ENCODE data around the gene HAND1.
"Not testable (repeated sequence)": the region's sequence is repeated elsewhere in the genome, so short reads cannot be mapped to it uniquely, and the experiment has no call there.

HAND1 gene

DNA sequence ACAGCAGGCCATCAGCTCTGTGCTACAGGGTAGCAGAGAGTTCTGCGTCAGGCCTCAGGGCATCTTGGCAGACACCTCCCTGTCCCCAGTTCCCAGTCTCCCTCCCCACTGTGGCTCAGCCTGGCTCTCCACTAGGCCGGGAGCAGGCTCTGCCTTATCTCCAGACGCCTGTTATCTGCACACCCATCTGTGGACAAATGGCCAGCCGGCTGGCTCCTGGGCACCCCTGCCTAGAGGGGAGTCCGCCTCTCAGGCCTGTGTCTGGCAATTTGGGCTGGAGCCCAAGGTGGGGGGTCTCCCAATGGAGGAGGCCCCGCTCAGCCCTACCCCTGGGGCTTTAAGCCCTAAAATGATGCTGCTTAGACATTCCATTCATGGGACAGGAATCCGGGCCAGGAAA is 39.2 kb upstream of the HAND1 start:
- DNase-seq (ENCODE audit: extremely low read depth, low read depth): no peak
- H3K4me3 ChIP-seq (replicated peaks; ENCODE audit: low read depth, low read length): no peak overlapping the region
- TF ChIP-seq, protein P1, sequence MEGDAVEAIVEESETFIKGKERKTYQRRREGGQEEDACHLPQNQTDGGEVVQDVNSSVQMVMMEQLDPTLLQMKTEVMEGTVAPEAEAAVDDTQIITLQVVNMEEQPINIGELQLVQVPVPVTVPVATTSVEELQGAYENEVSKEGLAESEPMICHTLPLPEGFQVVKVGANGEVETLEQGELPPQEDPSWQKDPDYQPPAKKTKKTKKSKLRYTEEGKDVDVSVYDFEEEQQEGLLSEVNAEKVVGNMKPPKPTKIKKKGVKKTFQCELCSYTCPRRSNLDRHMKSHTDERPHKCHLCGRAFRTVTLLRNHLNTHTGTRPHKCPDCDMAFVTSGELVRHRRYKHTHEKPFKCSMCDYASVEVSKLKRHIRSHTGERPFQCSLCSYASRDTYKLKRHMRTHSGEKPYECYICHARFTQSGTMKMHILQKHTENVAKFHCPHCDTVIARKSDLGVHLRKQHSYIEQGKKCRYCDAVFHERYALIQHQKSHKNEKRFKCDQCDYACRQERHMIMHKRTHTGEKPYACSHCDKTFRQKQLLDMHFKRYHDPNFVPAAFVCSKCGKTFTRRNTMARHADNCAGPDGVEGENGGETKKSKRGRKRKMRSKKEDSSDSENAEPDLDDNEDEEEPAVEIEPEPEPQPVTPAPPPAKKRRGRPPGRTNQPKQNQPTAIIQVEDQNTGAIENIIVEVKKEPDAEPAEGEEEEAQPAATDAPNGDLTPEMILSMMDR (IDR thresholded peaks at IDR 0.05; ENCODE audit: low read depth, low read length, missing control alignments): no peak

- no peak overlapping the region for H3K4me3 ChIP-seq (replicated peaks; ENCODE audit: low read depth, low read length)
- no peak for DNase-seq (ENCODE audit: extremely low read depth, low read depth)
- TF ChIP-seq, protein P1 (IDR thresholded peaks at IDR 0.05; ENCODE audit: low read depth, low read length, missing control alignments): no peak
Observed at GRCh38 chr5:154516475-154516874, 38.4 kb upstream of the HAND1 start.

- not testable (repeated sequence) for H3K4me3 ChIP-seq (replicated peaks; ENCODE audit: low read depth, low read length); DNase-seq (ENCODE audit: extremely low read depth, low read depth)
Observed at GRCh38 chr5:154515488-154515887, 37.5 kb upstream of the HAND1 start.

GRCh38 chr5:154514331-154514730 is 36.3 kb upstream of the HAND1 start:
- TF ChIP-seq, protein P1 (IDR thresholded peaks at IDR 0.05; ENCODE audit: low read depth, low read length, missing control alignments): no peak
- H3K4me3 ChIP-seq (replicated peaks; ENCODE audit: low read depth, low read length): no peak overlapping the region

DNA sequence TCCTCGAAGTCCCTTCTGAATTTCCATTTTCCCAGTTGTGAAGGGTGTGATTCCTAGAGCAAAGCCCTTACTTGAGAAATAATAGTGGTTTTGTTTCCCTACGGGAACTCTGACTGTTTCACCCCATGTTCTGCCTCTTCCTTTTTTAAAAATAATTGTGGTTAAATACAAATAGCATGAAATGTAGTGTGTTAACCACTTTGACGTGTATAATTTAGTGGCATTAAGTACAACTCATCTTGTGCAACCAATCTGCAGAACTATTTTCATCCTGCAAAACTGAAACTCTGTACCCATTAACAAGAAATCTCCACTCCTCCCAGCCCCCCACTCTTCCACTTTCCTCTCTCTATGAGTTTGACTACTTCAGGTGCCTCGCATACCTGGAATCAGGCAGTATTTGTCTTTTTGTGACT is 35.6 kb upstream of the HAND1 start:
- H3K4me3 ChIP-seq (replicated peaks; ENCODE audit: low read depth, low read length): no peak overlapping the region
- DNase-seq (ENCODE audit: extremely low read depth, low read depth): no peak
- TF ChIP-seq, protein P1 (IDR thresholded peaks at IDR 0.05; ENCODE audit: low read depth, low read length, missing control alignments): no peak

More at GRCh38 chr5:154514331-154514730, 36.3 kb upstream of the HAND1 start:
- DNase-seq (ENCODE audit: extremely low read depth, low read depth): no peak

DNA sequence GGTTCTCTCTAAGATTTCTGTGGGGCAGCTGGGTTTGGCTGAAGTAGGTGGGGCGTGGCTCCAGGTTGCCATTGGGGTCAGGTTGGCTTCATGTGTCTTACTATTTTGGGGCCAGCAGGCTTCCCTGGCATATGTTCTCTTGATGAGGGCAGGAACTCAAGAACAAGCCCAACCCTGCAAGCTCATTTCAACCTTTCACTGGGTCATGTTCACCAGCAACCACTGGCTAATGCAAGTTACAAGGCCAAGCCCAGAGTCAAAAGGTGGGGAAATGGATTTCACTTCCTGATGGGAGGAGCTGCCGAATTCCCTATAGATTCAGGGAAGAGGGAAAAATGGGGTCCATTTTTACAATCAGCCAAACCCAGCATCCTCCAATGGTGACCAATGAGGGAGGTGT is 34.0 kb upstream of the HAND1 start:
- TF ChIP-seq, protein P1 (IDR thresholded peaks at IDR 0.05; ENCODE audit: low read depth, low read length, missing control alignments): no peak
- H3K4me3 ChIP-seq (replicated peaks; ENCODE audit: low read depth, low read length): no peak overlapping the region
- DNase-seq (ENCODE audit: extremely low read depth, low read depth): no peak

DNA sequence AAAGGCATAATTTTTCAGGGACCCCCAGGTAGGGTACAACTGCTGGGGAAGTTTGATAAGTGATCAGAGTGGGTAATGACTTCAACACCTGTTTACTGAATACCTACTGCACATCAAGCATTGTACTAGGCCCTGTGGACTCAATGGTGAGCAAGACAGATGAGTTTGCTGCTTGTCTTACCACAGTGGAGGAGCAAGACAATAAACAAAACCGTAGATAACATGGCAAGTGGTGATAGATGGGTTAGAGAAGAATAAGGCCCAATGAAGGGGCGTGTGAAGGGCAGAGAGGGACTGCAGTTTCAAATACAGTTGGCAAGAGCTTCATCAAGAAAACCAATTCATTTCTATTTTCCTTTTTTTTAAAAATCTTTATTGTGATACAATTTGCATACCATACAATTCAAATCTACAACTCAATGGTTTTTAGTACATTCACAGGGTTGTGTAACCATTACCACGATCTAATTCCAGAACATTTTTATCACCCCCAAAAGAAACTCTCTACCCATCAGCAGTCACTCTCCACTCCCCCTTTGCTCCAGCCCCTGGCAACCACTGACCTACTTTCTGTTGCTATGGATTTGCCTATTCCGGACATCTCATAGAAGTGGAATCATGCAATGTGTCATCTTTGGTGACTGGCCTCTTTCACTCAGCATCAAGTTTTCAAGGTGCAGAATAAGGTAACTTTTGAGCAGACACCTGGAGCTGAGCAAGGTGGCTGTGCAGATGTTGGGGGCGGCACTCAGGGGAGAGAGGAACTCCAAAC is 31.9 kb upstream of the HAND1 start:
- TF ChIP-seq, protein P1 (IDR thresholded peaks at IDR 0.05; ENCODE audit: low read depth, low read length, missing control alignments): no peak

More for the DNA sequence above, 31.9 kb upstream of the HAND1 start:
- no peak for DNase-seq (ENCODE audit: extremely low read depth, low read depth)
- no peak overlapping the region for H3K4me3 ChIP-seq (replicated peaks; ENCODE audit: low read depth, low read length)

Data from HFF-Myc (cell line).